Epidermal melanocyte (primary cell): ENCODE data around the gene ZNF32.
"Not testable (repeated sequence)": the region's sequence is repeated elsewhere in the genome, so short reads cannot be mapped to it uniquely, and the experiment has no call there.

Experiments used
- DNase-seq: peaks from one replicate; pipeline ENCODE4 v3.0.0; 2011; ENCODE audit warnings: low spot score; ENCODE audit not compliant: insufficient read length

The ZNF32 gene

DNA sequence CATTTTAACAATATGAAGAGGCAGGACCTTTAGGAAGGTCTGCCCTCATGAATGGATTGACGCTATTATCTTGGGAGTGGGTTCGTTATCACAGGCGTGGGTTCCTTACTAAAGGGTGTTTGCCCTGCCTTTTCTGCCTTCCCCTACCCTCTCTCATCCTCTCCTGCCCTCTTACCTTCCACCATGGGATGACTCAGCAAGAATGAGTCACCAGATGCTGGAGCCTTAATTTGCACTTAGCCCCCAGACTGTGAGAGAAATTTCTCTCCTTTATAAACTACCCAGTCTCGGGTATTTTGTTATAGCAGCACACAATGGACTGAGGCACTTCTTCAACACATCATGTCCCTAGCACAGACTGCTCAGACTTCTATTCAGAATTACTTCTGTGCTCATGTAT, 31.4 kb upstream of the ZNF32 start:
- no peak for DNase-seq

DNA sequence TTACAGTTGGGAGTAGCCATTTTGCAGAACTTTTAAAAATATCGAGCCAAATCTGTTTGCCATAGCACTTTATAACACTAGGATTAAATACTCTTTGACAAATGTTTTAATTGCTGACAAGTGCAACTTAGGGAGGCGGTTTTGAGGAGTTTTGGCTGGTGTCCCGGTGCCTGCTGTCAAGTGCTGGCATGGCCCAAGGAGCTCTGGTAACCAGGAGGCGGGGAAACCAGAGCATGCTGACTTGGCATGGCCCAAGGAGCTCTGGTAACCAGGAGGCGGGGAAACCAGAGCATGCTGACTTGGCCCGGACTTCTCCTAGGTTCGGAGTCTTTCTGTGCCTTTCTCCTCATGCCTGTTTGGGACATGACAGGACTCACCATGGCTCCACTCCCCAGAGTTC, 30.8 kb upstream of the ZNF32 start:
- no peak for DNase-seq

DNA sequence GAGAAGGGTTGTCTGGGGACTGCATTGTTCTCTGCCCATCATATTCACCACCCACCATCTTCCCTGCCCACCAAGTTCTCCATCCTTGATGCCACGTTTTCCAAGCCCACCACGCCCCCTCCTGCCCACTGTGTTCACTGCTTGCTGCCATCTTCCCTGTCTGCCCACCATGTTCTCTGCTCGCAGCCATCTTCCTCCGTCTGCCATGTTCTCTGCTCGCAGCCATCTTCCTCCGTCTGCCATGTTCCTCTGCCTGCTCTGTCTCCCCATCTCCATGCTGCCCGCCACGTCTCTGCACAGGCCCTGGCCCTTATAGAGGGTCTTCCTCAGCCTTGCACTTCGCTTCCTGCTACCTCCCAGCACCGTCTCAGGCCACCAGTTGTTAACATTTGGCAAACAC, 30.0 kb upstream of the ZNF32 start:
- no peak for DNase-seq

DNA sequence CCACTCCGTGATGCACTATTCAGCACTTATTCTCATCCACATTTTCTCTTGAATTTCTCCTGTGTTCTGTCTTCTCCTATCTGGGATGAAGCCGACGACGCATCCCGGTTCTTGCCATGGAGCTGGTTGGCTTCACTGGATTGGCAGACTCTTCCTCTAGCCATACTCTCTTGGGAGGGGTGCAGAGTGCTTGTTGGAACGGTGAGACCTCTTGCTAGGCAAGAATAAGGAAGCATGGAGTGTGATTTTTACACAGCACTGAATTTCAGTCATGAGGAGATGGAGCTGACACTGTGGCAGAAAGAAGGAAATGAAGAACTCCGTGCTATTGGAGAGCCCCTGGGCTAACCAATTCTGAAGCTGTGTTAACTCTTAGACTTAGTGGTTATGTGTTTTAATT, 28.2 kb upstream of the ZNF32 start:
- no peak for DNase-seq

DNA sequence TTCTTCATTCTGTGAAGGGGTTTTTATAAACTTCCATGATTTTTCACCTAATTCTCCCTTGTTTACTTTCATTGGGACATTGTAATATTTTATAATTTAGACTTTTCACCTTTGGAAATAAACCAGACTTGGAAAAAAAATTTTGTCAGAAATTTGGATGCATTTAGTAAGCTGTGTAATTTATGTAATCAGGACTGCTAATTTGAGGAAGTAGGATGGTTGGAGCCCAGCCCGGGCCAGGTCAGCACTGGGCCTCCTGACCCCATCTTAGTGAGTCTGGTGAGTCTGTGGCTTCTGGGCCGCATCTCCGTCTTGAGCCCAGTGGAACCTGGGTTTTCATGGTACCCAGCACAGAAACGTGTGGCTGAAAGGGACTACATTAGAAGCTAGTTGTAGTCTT, 27.6 kb upstream of the ZNF32 start:
- DNase-seq, result no peak

DNA sequence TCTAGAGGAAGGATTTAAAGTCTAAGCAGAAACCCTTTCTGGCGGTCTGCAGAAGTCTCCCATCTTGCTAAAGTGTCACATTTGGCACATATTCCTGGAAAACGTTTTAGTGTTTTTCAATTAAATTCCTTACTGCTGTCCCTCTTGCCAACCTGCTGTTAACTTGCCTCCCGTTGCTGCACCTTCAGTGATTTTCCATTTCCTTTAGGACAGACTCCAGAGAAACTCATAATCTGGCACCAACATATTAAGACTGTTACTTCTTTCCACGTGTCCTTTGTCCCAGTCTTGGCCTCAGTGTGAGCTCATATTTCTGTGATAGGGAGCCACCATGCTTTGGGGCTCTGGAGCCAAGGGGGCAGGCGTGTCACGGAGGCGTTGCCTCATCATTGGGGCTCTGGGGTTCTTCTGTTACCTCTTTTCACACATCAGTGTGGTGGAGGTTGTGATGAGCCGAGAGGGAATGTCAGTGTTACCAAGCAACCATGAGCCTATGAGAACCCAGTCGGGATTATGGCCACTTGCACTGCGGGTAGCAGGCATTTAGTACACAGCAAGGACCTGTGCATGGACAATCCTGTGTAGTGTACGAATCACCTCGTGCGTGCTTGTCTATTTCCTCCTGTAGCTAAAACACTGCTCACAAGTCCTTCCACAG, 26.0 kb upstream of the ZNF32 start:
- no peak for DNase-seq

DNA sequence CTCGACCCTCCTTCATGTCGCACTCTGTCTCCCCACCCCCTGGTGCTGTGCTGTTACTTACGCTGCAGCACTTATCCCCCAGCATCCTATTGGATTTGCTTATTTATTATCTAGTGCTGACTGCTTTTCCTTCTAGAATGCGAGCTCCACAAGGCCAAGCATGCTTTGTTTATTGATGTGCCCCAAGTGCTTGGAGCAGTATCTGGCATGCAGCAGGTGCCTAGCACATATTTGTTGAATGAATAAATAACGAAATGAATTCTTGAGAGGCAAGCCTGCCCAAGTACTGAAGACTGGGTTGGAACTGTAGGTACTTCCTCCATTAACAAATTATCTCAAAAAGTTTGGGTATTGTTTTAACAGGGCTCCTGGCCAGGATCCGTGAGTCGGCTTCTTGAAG, 24.8 kb upstream of the ZNF32 start:
- DNase-seq, result no peak

DNA sequence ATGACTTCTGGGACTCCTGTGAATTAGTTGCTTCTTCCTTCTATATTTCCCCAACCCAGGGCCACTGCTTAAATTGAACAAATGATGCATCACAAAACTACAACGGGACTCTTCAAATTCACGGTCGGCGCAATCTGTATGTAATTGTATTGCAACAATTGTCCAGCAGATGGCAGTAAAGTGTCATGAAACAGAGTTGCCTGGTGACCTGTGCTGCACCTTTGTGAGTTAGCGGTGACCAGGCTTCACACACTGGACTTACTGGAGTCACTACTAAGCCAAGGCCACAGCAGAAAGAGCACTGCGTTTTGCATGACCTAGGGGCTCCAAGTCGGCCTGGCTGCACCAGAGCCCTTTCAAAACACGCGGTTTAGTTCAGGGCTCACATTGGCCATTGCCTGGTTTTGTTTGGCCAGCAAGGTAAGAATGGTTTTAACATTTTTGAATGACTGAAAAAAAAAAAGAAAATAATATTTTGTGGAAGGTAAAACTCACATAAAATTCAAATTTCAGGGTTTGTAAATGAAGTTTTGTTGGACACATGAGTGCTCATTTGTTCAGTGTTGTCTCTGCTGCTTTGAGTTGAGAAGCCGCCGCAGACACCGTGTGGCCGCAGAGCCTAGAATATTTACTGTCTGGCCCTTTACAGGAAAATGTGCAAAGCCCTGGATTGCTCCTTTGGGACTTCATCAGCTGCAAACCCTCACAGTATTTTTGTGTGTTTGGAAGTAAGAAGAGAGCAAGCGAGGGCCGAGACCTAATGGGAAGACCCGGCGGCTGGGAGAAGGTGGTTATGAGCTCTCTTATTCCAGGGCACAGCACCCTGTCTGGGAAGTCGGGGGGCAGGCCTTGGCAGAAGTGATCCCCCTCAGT, 23.2 kb upstream of the ZNF32 start:
- peak; percentile 74 for DNase-seq

DNA sequence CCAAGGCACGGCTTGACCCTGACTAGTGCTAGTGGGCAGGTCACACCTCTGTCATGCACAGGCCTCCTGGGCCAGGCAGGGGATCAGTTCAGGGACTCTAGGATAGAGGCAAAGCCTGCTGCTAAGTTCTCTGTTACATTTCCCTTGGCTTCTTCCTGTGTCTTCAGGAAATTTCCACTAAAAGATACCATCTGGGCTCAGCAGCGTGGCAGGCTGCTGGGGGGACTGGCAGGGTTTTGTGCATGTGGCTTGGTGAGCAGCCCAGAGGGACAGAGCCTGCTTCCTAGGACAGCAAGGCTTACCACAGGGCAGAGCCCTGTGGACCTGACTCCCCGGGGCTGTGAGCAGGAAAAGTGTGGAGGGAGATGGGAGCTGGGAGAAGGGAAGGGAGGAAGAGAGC, 20.7 kb upstream of the ZNF32 start:
- DNase-seq, result no peak

DNA sequence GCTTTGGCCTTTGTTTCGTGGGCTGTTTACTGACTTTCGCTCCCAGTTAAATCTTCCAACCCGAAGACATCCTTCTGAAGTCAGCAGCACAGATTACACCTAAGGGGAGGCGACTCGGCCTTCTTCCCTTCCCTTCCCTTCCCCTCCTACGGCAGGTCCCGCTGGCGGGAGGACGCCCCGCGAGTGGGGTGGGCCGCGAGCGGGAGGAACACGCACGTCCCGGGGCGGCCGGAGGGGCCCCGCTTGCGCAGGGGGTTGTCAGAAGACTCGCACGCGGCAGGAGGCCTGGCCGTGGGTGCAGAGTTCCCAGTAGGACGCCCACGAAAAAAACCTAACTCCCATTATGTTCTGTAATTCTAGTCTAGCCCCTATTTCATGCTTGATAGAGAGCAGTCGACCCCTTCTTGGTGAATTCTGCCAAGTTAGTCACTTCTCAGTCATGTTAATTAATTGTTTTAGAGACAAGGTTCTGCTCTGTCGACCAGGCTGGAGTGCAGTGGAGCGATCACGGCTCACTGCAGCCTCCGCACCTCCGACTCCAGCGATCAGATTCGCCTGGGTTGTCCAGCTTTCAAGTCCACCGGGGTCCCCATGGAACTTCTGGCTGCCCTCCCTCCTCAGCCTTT, 19.2 kb upstream of the ZNF32 start:
- no peak for DNase-seq

DNA sequence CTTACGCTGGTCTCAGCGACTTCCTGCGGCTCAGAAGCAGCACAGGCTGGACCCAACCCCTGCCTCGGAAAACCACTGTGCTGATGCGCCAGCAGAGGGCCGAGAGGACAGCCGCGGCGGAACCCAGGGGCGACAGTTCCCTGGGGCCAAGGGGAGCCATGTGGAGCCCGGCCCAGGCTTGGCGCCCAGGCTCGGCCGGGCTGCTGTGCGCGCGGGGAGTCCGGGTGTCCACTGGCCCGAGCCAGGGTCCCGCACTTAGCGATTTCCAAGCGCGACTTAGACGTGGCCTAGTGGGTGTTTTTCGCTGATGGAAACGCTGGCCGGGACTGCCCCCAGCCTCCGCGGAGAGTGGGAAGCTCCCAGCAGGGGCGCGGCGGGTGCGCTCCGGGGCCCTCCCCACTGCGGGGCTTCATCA, 18.6 kb upstream of the ZNF32 start:
- DNase-seq, result peak; percentile 53

DNA sequence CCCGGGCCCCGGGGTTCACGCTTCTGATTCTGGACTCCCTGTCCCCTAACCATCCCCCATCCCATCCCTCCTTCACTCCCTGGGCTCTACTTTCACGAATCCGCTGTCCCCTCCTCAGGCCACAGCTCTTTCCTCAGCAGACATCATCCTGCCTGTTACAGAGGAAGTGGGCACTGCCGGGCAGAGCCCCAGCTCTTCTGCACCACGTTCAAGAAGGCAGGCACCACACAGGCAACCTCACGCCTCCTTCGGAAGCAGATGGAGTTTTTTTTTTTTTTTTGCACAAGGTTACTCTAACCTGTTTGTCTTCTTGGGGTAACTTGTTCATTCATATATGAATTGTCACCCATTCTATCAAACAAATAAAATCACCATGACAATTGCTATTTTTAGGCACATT, 17.9 kb upstream of the ZNF32 start:
- no peak for DNase-seq

DNA sequence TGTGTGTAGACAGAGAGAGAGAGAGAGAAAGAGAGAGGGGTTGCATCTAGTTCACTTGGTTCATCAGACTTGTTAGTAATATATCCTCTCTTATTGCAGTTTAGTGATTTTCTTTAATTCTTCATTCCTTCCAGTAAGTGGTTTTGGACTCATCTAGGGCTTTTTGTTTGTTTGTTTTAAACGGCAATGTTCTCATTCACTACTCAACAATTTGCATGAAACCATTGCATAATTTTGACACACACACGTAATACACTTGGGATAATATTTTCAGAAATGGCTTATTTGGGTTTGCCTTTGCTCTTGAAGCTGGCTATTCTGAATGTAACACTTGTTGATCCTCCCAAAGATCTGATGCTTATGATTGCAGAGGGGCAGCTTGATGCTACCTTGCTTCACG, 16.4 kb upstream of the ZNF32 start:
- no peak for DNase-seq

DNA sequence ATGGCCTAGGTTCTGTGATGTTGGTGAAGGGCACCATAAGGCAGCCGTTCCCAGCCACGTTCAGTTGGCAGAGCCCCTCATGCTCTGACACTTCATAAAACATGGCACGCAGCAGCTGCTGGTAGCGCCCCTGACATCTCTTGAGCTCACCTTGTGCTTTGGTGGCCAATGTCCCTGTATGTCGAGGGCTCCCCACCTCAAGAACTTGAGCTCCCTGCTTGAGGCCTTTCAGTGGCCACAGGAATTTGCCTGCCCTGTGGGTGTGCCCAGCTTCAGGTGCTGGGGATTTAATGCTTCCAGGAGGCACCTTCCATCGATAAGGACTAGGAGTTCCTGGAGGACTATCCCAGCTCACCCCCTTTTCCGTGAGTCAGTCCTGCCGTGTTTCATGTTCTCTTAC, 9.5 kb upstream of the ZNF32 start:
- DNase-seq, result no peak

DNA sequence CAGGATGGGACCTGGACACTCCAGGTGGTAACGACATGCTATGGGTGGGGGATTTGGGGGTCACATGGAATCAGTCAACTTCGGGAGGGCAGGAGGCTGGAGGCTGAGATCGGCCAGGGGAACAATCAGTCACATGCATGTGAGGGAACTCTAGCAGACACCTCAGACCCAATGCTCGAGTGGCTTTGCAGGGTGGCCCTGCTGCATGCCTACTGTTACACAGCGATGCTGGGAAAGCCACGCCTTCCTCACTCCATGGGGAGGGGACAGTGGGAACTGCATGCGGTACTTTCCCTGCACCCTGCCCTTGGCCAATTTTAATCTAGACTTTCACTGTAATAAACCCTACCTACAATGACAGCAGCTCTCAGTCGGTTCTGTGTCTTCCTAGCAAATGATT, 6.6 kb upstream of the ZNF32 start:
- DNase-seq, result no peak

DNA sequence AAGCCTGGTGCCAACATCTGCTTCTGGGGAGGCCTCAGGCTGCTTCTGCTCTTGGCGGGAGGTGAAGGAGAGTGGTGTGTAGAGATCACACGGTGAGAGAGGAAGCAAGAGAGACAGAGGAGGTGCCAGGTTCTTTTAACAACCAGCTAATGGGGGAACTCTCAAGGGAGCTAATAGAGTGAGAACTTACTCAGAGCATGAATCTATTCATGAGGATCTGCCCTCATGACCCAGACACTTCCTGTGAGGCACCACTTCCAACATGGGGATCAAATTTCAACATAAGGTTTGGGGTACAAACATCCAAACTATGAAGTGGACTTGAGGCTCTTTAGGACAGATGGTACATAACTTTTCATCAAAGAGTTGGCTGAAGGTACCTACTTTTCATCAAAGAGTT, 5.1 kb upstream of the ZNF32 start:
- no peak for DNase-seq

DNA sequence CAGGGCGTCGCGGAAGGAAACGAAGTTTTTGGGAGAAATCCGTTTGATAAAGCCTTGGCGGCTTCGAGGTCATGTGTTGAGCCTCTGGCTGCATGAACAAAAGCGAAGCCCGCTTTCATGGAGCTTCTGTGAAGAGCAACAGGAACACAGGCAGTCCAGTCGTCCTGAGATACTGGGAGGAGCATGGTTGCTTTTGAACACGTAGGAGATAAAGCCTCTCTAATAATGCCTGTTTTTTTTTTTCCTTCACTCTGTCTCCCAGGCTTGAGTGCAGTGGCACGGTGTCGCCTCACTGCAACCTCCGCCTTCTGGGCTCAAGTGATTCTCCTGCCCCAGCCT, 473 bp upstream of the ZNF32 start:
- DNase-seq, result no peak

DNA sequence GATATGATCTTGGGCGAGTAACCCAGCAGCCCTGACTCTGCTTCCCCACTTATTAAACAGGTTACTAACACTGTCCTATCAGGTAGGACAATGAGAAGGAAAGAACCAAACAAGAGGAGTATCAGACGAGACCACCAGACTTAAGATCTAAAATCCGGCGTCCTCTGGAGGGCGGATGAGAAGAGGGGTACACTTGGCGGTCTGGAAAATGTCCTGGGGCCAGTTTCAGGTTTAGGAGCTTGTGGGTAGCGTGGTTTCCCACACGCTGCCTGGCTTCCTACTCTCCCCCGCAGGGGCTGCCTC, 635 bp downstream of the ZNF32 start:
- DNase-seq, result no peak

DNA sequence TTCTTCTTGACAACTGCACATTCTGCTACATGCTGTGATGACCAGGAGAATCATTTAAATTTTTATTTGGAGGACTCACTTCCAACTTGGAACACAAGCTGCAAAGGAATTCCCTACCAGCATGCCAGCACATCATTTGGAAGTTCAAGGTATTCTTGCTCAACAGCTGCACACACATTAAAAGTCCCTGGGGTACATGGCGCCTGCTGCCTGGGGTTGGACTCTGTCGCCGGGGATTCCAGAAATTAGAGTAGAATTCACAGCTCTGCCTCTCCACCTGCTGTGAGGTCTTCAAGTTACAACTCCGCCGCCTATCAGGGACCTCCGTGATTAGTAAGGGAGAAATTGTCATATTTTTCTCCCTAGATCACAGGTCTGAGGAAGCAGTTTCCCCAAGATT, 1.1 kb downstream of the ZNF32 start:
- no peak for DNase-seq

DNA sequence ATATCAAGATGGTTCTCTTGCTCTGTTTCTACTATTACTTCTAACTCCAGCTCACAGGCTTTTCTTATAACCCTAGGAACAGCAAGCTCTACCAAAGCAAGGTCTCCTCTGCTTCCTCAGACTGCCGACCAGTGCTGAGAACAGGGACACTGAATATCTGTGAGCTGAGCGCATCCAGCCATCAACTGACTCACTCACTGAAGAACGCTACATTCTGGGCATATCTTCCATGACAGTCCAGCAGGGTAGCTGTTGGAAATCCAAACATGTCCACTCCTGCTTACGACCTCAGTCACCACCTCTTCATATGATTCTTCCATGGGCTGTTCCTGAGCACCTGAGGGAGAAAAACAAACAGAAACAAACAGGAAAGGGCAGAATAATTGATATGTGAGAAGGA, 2.8 kb downstream of the ZNF32 start:
- no peak for DNase-seq

DNA sequence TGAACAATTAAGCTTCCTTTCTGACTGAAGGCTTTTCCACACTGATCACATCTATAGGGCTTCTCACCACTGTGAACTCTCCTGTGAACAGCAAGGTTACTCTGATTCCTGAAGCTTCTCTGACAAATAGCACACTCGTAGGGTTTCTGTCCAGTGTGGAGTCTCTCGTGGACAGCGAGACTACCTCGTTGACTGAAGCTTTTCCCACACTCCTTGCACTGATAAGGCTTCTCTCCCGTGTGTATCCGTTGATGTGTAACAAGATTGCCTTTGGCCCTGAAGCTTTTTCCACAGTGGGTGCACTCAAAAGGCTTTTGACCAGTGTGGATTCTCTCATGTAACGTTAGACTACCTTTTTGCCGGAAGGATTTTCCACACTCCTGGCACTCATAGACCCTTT, 4.4 kb downstream of the ZNF32 start:
- DNase-seq, result no peak

DNA sequence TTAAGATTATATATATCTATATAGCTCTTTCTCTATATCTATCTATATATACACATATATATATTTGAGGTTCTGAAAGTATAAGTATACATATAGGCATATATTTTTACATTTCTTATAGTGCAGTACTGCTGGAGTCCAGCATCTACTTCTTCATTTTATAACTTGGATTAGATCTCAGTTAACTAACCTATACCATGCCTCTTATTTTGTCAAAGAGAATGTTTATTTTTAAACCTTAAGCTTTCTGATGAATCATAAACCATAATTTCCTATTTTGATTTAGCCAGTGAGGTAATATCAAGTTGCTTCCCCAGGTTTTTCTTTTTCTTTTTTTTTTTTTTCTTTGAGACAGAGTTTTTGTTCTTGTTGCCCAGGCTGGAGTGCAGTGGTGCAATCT, 8.1 kb downstream of the ZNF32 start:
- DNase-seq, result no peak

DNA sequence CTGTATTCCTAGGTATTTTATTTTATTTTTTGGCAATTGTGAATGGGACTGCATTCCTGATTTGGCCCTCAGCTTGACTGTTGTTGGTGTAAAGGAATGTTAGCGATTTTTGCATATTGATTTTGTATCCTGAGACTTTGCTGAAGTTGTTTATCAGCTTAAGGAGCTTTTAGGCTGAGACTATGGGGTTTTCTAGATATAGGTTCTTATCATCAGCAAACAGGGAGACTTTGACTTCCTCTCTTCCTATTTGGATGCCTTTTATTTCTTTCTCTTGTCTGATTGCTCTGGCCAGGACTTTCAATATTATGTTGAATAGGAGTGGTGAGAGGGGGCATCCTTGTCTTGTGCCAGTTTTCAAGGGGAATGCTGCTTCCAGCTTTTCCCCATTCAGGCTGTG, 12.9 kb downstream of the ZNF32 start:
- DNase-seq, result not testable (repeated sequence)
